Measurements from ENCODE around the gene MKX. TPM values are rescaled to one million over a fixed set of nuclear protein-coding genes. Genes with fewer than 3 reads are reported as not detected.

MKX gene
- total RNA-seq, 1 donor from 2014 or later, result 3.9 TPM

DNA sequence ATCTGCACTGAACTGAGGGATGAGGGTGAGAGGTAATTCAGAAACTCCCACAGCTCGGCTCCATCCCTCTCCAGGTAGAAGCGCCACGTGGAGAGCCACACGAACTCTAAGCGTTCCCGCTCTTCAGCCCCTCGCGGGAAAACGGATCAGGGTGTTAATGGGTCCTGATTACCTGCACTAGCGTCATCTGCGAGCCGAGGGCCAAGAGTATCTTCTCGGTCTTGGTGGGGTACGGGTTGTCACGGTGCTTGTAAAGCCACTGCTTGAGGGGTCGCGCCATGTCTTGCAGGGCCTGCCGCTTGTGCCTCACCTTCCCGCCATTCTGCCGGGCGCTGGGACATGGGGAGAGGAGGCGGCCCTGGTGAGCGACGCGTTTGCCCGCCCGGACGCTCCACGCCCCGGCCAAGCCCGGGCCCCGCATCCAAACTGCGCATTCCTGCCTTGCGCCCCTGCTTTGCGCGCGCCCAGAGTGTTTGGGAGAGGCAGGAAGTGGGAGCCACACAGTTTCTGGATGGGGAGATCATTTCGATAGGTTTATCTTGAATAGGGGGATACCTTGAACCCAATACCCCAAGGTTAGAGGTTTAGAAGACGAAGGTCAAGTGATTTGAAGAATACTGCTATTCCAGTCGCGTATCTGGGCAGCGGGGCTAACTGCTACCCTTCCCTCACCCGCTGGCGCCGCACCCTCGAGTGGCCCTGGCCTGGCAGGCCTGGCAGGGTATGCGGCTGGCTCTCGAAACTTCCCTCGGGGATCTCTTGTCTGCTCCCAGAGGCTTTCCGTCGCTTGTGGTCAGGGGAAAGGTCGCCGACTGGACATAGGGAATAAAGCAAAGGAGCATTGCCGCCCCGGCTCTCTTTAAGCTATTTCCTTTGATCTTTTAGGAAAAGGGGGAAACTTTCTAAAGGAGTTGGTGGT lies 4.2 kb downstream of the MKX start:
- peaks cover 47% of the 10 kb centered on the region for H3K27me3 ChIP-seq (ENCODE audit: insufficient read depth, low read length)
- FAIRE-seq (no peak), DNase-seq (ENCODE audit: low read depth) (no peak)
- no peak for TF ChIP-seq EZH2 (IDR thresholded peaks at IDR 0.05; ENCODE audit: insufficient read depth, low read length)
- H2AFZ ChIP-seq (ENCODE audit: low read depth, low read length), result peak overlapping the region; percentile 89
- Mint-ChIP-seq H3K4me1 (ENCODE audit: low read depth, unreplicated experiment) (peaks cover 5% of the 10 kb centered on the region), H3K36me3 (ENCODE audit: low read depth, unreplicated experiment) (peaks cover 1% of the 10 kb centered on the region), H3K27ac (ENCODE audit: unreplicated experiment) (peak overlapping the region; percentile 62), H3K4me3 (ENCODE audit: unreplicated experiment) (peak overlapping the region; percentile 78), H3K9me3 (ENCODE audit: unreplicated experiment) (no peaks in the 10 kb centered on the region), H3K27me3 (ENCODE audit: low read depth, unreplicated experiment) (peaks cover 39% of the 10 kb centered on the region)
- H3K9me3 ChIP-seq (ENCODE audit: insufficient read depth, low read depth, low read length), result no peaks in the 10 kb centered on the region
- H3K27ac ChIP-seq (ENCODE audit: low read depth, low read length), result no peak overlapping the region
- no peaks in the 10 kb centered on the region for H3K36me3 ChIP-seq (ENCODE audit: insufficient read depth, low read length)
- H4K20me1 ChIP-seq (ENCODE audit: insufficient read depth, low read length), result no peaks in the 10 kb centered on the region
- H3K9ac ChIP-seq (ENCODE audit: low read length), result no peak overlapping the region
- peak overlapping the region; percentile 88 for H3K4me2 ChIP-seq (ENCODE audit: low read length)
- peaks cover 28% of the 10 kb centered on the region for H3K4me1 ChIP-seq (ENCODE audit: insufficient read depth, low read length)
- peak overlapping the region; percentile 60 for H3K4me3 ChIP-seq (ENCODE audit: insufficient read depth, low read depth, low read length)
- H3K79me2 ChIP-seq (ENCODE audit: insufficient read depth, low read length), result no peaks in the 10 kb centered on the region

DNA sequence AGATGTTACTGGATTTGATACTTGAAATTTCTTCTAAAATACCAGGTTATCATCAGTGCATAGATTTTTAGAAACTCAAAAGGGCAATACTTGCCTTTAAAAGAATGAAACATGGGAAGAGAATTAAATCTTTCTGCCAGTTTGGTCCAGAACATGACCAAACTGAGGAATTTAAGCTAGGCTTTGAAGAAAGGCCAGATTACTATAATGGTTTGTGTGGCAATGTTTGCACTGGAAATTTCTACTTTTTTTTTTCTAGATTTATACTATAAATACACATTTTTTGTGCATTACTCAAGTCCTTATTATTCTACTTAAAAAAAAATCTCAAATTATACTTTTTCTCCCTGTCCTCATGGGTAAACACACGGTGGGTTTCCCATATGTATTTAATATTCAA lies 9.2 kb downstream of the MKX start:
- no peak overlapping the region for H3K4me3 ChIP-seq (ENCODE audit: insufficient read depth, low read depth, low read length)
- Mint-ChIP-seq H3K36me3 (ENCODE audit: low read depth, unreplicated experiment) (no peaks in the 10 kb centered on the region), H3K27me3 (ENCODE audit: low read depth, unreplicated experiment) (peaks cover 20% of the 10 kb centered on the region), H3K4me1 (ENCODE audit: low read depth, unreplicated experiment) (no peaks in the 10 kb centered on the region), H3K27ac (ENCODE audit: unreplicated experiment) (no peak overlapping the region), H3K9me3 (ENCODE audit: unreplicated experiment) (no peaks in the 10 kb centered on the region), H3K4me3 (ENCODE audit: unreplicated experiment) (no peak overlapping the region)
- FAIRE-seq, result no peak
- H4K20me1 ChIP-seq (ENCODE audit: insufficient read depth, low read length), result no peaks in the 10 kb centered on the region
- no peak for DNase-seq (ENCODE audit: low read depth)
- no peaks in the 10 kb centered on the region for H3K9me3 ChIP-seq (ENCODE audit: insufficient read depth, low read depth, low read length)
- no peak overlapping the region for H2AFZ ChIP-seq (ENCODE audit: low read depth, low read length)
- no peaks in the 10 kb centered on the region for H3K79me2 ChIP-seq (ENCODE audit: insufficient read depth, low read length)
- H3K27ac ChIP-seq (ENCODE audit: low read depth, low read length), result no peak overlapping the region
- H3K4me2 ChIP-seq (ENCODE audit: low read length), result no peak overlapping the region
- no peak overlapping the region for H3K9ac ChIP-seq (ENCODE audit: low read length)
- H3K27me3 ChIP-seq (ENCODE audit: insufficient read depth, low read length), result peaks cover 13% of the 10 kb centered on the region
- TF ChIP-seq EZH2 (IDR thresholded peaks at IDR 0.05; ENCODE audit: insufficient read depth, low read length), result no peak
- TF ChIP-seq, protein P1, sequence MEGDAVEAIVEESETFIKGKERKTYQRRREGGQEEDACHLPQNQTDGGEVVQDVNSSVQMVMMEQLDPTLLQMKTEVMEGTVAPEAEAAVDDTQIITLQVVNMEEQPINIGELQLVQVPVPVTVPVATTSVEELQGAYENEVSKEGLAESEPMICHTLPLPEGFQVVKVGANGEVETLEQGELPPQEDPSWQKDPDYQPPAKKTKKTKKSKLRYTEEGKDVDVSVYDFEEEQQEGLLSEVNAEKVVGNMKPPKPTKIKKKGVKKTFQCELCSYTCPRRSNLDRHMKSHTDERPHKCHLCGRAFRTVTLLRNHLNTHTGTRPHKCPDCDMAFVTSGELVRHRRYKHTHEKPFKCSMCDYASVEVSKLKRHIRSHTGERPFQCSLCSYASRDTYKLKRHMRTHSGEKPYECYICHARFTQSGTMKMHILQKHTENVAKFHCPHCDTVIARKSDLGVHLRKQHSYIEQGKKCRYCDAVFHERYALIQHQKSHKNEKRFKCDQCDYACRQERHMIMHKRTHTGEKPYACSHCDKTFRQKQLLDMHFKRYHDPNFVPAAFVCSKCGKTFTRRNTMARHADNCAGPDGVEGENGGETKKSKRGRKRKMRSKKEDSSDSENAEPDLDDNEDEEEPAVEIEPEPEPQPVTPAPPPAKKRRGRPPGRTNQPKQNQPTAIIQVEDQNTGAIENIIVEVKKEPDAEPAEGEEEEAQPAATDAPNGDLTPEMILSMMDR (IDR thresholded peaks at IDR 0.05; ENCODE audit: insufficient read depth, low read depth, low read length), result no peak
- H3K36me3 ChIP-seq (ENCODE audit: insufficient read depth, low read length), result no peaks in the 10 kb centered on the region
- no peaks in the 10 kb centered on the region for H3K4me1 ChIP-seq (ENCODE audit: insufficient read depth, low read length)

DNA sequence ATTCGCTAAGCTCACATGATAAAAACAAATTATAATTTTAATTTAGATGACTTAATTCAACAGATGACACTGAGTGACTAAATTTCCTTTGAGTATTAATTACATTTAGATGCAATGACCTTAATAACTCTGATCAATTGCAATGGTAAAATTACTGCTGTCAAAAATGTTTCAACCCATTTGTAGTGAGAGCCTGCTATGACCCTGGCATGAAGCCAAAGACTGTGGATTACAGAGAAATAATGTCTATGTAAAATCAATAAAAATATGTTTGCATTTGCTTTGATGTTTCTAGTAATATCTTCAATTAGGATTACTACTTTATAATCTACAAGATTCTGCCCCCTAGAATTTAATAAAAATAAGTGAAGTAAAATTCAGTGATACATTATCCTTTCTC lies 15.6 kb downstream of the MKX start:
- Mint-ChIP-seq H3K4me3 (ENCODE audit: unreplicated experiment) (no peak overlapping the region), H3K36me3 (ENCODE audit: low read depth, unreplicated experiment) (peaks cover 3% of the 10 kb centered on the region), H3K27me3 (ENCODE audit: low read depth, unreplicated experiment) (peaks cover 6% of the 10 kb centered on the region), H3K4me1 (ENCODE audit: low read depth, unreplicated experiment) (no peaks in the 10 kb centered on the region), H3K9me3 (ENCODE audit: unreplicated experiment) (no peaks in the 10 kb centered on the region), H3K27ac (ENCODE audit: unreplicated experiment) (no peak overlapping the region)
- H3K9ac ChIP-seq (ENCODE audit: low read length), result no peak overlapping the region
- no peak for TF ChIP-seq EZH2 (IDR thresholded peaks at IDR 0.05; ENCODE audit: insufficient read depth, low read length)
- TF ChIP-seq, protein P1 (IDR thresholded peaks at IDR 0.05; ENCODE audit: insufficient read depth, low read depth, low read length), result no peak
- no peaks in the 10 kb centered on the region for H3K79me2 ChIP-seq (ENCODE audit: insufficient read depth, low read length)
- DNase-seq (ENCODE audit: low read depth), result no peak
- H3K4me2 ChIP-seq (ENCODE audit: low read length), result no peak overlapping the region
- no peak overlapping the region for H2AFZ ChIP-seq (ENCODE audit: low read depth, low read length)
- H3K27ac ChIP-seq (ENCODE audit: low read depth, low read length), result no peak overlapping the region
- FAIRE-seq, result no peak
- no peaks in the 10 kb centered on the region for H3K36me3 ChIP-seq (ENCODE audit: insufficient read depth, low read length)
- no peaks in the 10 kb centered on the region for H4K20me1 ChIP-seq (ENCODE audit: insufficient read depth, low read length)
- H3K9me3 ChIP-seq (ENCODE audit: insufficient read depth, low read depth, low read length), result no peaks in the 10 kb centered on the region
- H3K4me1 ChIP-seq (ENCODE audit: insufficient read depth, low read length), result no peaks in the 10 kb centered on the region
- no peaks in the 10 kb centered on the region for H3K27me3 ChIP-seq (ENCODE audit: insufficient read depth, low read length)
- H3K4me3 ChIP-seq (ENCODE audit: insufficient read depth, low read depth, low read length), result no peak overlapping the region
